NCI-H2081 treated with DMSO at 0.1 percent for 48 hours (cell line): ENCODE results near the gene NHLH1.

Experiments used
- DNase-seq: peaks from one replicate; lab custom pipeline; 2025; lab: John Stamatoyannopoulos, UW

The NHLH1 gene

GRCh38 chr1:160366731-160367515, at the start of gene NHLH1:
Gene NHLH1, plus strand, starts transcription at chr1:160367071. Its CDS starts 3,661 bp downstream, at chr1:160370732.
- no peak for DNase-seq

- DNase-seq, result no peak
These were observed 44.0 kb upstream of the NHLH1 start for GRCh38 chr1:160322831-160323230.

GRCh38 chr1:160325252-160325651, 41.6 kb upstream of the NHLH1 start:
- peak; percentile 94 for DNase-seq

GRCh38 chr1:160326418-160326817, 40.5 kb upstream of the NHLH1 start:
- no peak for DNase-seq

GRCh38 chr1:160328184-160328583, 38.7 kb upstream of the NHLH1 start:
- no peak for DNase-seq

- DNase-seq, result no peak
These were observed 36.8 kb upstream of the NHLH1 start for GRCh38 chr1:160330119-160330518.

GRCh38 chr1:160332516-160332915, 34.4 kb upstream of the NHLH1 start:
- DNase-seq, result no peak

GRCh38 chr1:160338580-160338979, 28.3 kb upstream of the NHLH1 start:
- DNase-seq, result no peak

- DNase-seq, result no peak
These were observed 26.7 kb upstream of the NHLH1 start for GRCh38 chr1:160340146-160340545.

- DNase-seq, result no peak
These were observed 26.0 kb upstream of the NHLH1 start for GRCh38 chr1:160340866-160341265.

- no peak for DNase-seq
These were observed 24.3 kb upstream of the NHLH1 start for GRCh38 chr1:160342526-160342925.

- peak; percentile 55 for DNase-seq
These were observed 23.7 kb upstream of the NHLH1 start, which contains the start of the genes COPA and NCSTN for GRCh38 chr1:160342953-160343869. Gene COPA, minus strand, starts transcription at chr1:160343250. Its CDS starts 80 bp downstream, at chr1:160343170. Gene NCSTN, plus strand, starts transcription at chr1:160343383. Its CDS starts 14 bp downstream, at chr1:160343397.

GRCh38 chr1:160344241-160344640, 22.6 kb upstream of the NHLH1 start:
- DNase-seq, result no peak

GRCh38 chr1:160344936-160345335, 21.9 kb upstream of the NHLH1 start:
- no peak for DNase-seq

GRCh38 chr1:160346463-160346862, 20.4 kb upstream of the NHLH1 start:
- no peak for DNase-seq

- DNase-seq, result no peak
These were observed 19.9 kb upstream of the NHLH1 start for GRCh38 chr1:160346958-160347357.

- DNase-seq, result no peak
These were observed 15.2 kb upstream of the NHLH1 start for GRCh38 chr1:160351629-160352028.

GRCh38 chr1:160352555-160352954, 14.3 kb upstream of the NHLH1 start:
- DNase-seq, result no peak

GRCh38 chr1:160353223-160353622, 13.6 kb upstream of the NHLH1 start:
- DNase-seq, result no peak

GRCh38 chr1:160354388-160354985, 12.4 kb upstream of the NHLH1 start:
- DNase-seq, result no peak

GRCh38 chr1:160357286-160358002, 9.4 kb upstream of the NHLH1 start:
- no peak for DNase-seq

GRCh38 chr1:160358073-160358472, 8.8 kb upstream of the NHLH1 start:
- DNase-seq, result no peak
